ENCODE measurements around the gene HJV. TPM values are rescaled to one million over a fixed set of nuclear protein-coding genes. Genes with fewer than 3 reads are reported as not detected.
"Not testable (repeated sequence)": the region's sequence is repeated elsewhere in the genome, so short reads cannot be mapped to it uniquely, and the experiment has no call there.

HJV gene
- total RNA-seq (not detected), polyA plus RNA-seq (not detected)

- Histone ChIP-seq H3K27ac (ENCODE audit: low read depth, low read length) (peak within 1 kb of the TSS; percentile 50), H3K9me3 (ENCODE audit: low read length) (no peaks in the 10 kb centered on the region), H3K27me3 (ENCODE audit: insufficient read depth, low read length, poor library complexity, severe bottlenecking) (peaks cover 31% of the 10 kb centered on the region), H3K4me1 (ENCODE audit: insufficient read depth, low read length) (peaks cover 8% of the 10 kb centered on the region), H3K36me3 (ENCODE audit: insufficient read depth, low read length) (no peaks in the 10 kb centered on the region), H3K4me3 (ENCODE audit: low read length) (no peak within 1 kb of the TSS)
- peaks cover 0 to 4% (median 0%) of the 10 kb centered on the region in 3 donors for H3K36me3 Mint-ChIP-seq
- CTCF ChIA-PET: interaction anchor here (0.7 to 1.7 kb wide), 7 partner anchors 11 to 176 kb away, joined by 3 to 5 read pairs (median 3); partner anchors contain the start of gene NUDT17
- H3K9me3 Mint-ChIP-seq: no peaks in the 10 kb centered on the region
- H3K4me1 Mint-ChIP-seq: peaks cover 8 to 14% (median 9%) of the 10 kb centered on the region in 3 donors
- no peak within 1 kb of the TSS for H3K4me3 Mint-ChIP-seq
- peak within 1 kb of the TSS in 1 of 8 donors; percentile 8 for H3K27ac Mint-ChIP-seq
- DNase-seq: no peak
- POLR2A ChIA-PET: no interaction called here
- H3K27me3 Mint-ChIP-seq: peaks cover 23 to 85% of the 10 kb centered on the region in 2 donors
These were observed at the start of gene HJV for GRCh38 chr1:146021622-146022402. Gene HJV, minus strand, starts transcription at chr1:146021735. Its CDS starts 1,504 bp downstream, at chr1:146020231.

GRCh38 chr1:146059148-146059547 is 37.6 kb upstream of the HJV start:
- H3K27ac Mint-ChIP-seq; H3K27me3 ChIP-seq (ENCODE audit: insufficient read depth, low read length, poor library complexity, severe bottlenecking); H3K4me1 Mint-ChIP-seq; H3K4me3 Mint-ChIP-seq; H3K4me1 ChIP-seq (ENCODE audit: insufficient read depth, low read length); H3K4me3 ChIP-seq (ENCODE audit: low read length); H3K9me3 Mint-ChIP-seq; CTCF ChIA-PET; POLR2A ChIA-PET; H3K36me3 ChIP-seq (ENCODE audit: insufficient read depth, low read length); DNase-seq; H3K9me3 ChIP-seq (ENCODE audit: low read length); H3K27ac ChIP-seq (ENCODE audit: low read depth, low read length); H3K36me3 Mint-ChIP-seq; H3K27me3 Mint-ChIP-seq: not testable (repeated sequence)

- not testable (repeated sequence) for H3K27me3 ChIP-seq (ENCODE audit: insufficient read depth, low read length, poor library complexity, severe bottlenecking); H3K36me3 ChIP-seq (ENCODE audit: insufficient read depth, low read length); H3K9me3 ChIP-seq (ENCODE audit: low read length); H3K4me1 ChIP-seq (ENCODE audit: insufficient read depth, low read length); H3K36me3 Mint-ChIP-seq; H3K9me3 Mint-ChIP-seq; H3K27me3 Mint-ChIP-seq
- ChIA-PET CTCF (interaction anchor here (1.6 to 8.2 kb wide), 3 partner anchors 15 to 20 kb away, joined by 4 to 56 read pairs (median 6); no protein-coding TSS in a partner anchor), POLR2A (interaction anchor here (1.1 to 4.7 kb wide), 2 partner anchors 14 to 74 kb away, joined by 4 to 57 read pairs; no protein-coding TSS in a partner anchor)
- peak; percentile 65 to 82 (median 80) for DNase-seq
- H3K4me3 Mint-ChIP-seq: peak overlapping the region; percentile 79 to 93 (median 88)
- H3K4me3 ChIP-seq (ENCODE audit: low read length): peak overlapping the region; percentile 52
- H3K4me1 Mint-ChIP-seq: peaks cover 19 to 39% (median 32%) of the 10 kb centered on the region in 3 donors
- peak overlapping the region; percentile 90 to 100 (median 99) for H3K27ac Mint-ChIP-seq
- peak overlapping the region; percentile 89 for H3K27ac ChIP-seq (ENCODE audit: low read depth, low read length)
These were observed 30.5 kb upstream of the HJV start for GRCh38 chr1:146051852-146052676.

GRCh38 chr1:146051452-146051851 is 29.9 kb upstream of the HJV start:
- Mint-ChIP-seq H3K4me1 (peaks cover 19 to 39% (median 32%) of the 10 kb centered on the region in 3 donors), H3K9me3 (no peaks in the 10 kb centered on the region), H3K27ac (peak overlapping the region; percentile 90 to 100 (median 99)), H3K27me3 (no peaks in the 10 kb centered on the region), H3K4me3 (peak overlapping the region; percentile 79 to 93 (median 88)), H3K36me3 (peaks cover 0 to 2% (median 0%) of the 10 kb centered on the region in 3 donors)
- peak overlapping the region; percentile 89 for H3K27ac ChIP-seq (ENCODE audit: low read depth, low read length)
- H3K36me3 ChIP-seq (ENCODE audit: insufficient read depth, low read length): no peaks in the 10 kb centered on the region
- H3K9me3 ChIP-seq (ENCODE audit: low read length): no peaks in the 10 kb centered on the region
- CTCF ChIA-PET: interaction anchor here (1.6 to 8.2 kb wide), 3 partner anchors 14 to 19 kb away, joined by 4 to 56 read pairs (median 6); no protein-coding TSS in a partner anchor
- peak overlapping the region; percentile 52 for H3K4me3 ChIP-seq (ENCODE audit: low read length)
- DNase-seq: peak in 2 of 5 donors; percentile 10 to 43
- no peaks in the 10 kb centered on the region for H3K4me1 ChIP-seq (ENCODE audit: insufficient read depth, low read length)
- POLR2A ChIA-PET: interaction anchor here (1.1 to 4.7 kb wide), 2 partner anchors 14 to 74 kb away, joined by 4 to 57 read pairs; no protein-coding TSS in a partner anchor
- H3K27me3 ChIP-seq (ENCODE audit: insufficient read depth, low read length, poor library complexity, severe bottlenecking): no peaks in the 10 kb centered on the region

GRCh38 chr1:146050652-146050963 is 29.1 kb upstream of the HJV start:
- not testable (repeated sequence) for H3K36me3 Mint-ChIP-seq; H3K9me3 ChIP-seq (ENCODE audit: low read length); H3K27me3 Mint-ChIP-seq; H3K9me3 Mint-ChIP-seq; H3K27ac ChIP-seq (ENCODE audit: low read depth, low read length); H3K4me3 ChIP-seq (ENCODE audit: low read length); DNase-seq; H3K36me3 ChIP-seq (ENCODE audit: insufficient read depth, low read length); H3K4me1 ChIP-seq (ENCODE audit: insufficient read depth, low read length); H3K27me3 ChIP-seq (ENCODE audit: insufficient read depth, low read length, poor library complexity, severe bottlenecking)
- Mint-ChIP-seq H3K4me3 (peak overlapping the region in 4 of 7 donors; percentile 28 to 53 (median 32)), H3K27ac (peak overlapping the region in 5 of 8 donors; percentile 16 to 90 (median 50)), H3K4me1 (peaks cover 19 to 39% (median 32%) of the 10 kb centered on the region in 3 donors)
- ChIA-PET POLR2A (interaction anchor here (4.7 kb wide), 1 partner anchor 13 kb away, joined by 57 read pairs; no protein-coding TSS in a partner anchor), CTCF (interaction anchor here (1.6 to 8.2 kb wide), 2 partner anchors 13 to 17 kb away, joined by 4 to 56 read pairs; no protein-coding TSS in a partner anchor)

GRCh38 chr1:146049866-146050651 is 28.5 kb upstream of the HJV start:
- Mint-ChIP-seq H3K4me3 (peak overlapping the region in 2 of 7 donors; percentile 11 to 53), H3K27ac (peak overlapping the region in 6 of 8 donors; percentile 7 to 90 (median 53)), H3K4me1 (peaks cover 19 to 39% (median 32%) of the 10 kb centered on the region in 3 donors)
- not testable (repeated sequence) for DNase-seq; H3K27me3 Mint-ChIP-seq; H3K36me3 ChIP-seq (ENCODE audit: insufficient read depth, low read length); H3K36me3 Mint-ChIP-seq; H3K4me3 ChIP-seq (ENCODE audit: low read length); H3K4me1 ChIP-seq (ENCODE audit: insufficient read depth, low read length); H3K27me3 ChIP-seq (ENCODE audit: insufficient read depth, low read length, poor library complexity, severe bottlenecking); H3K9me3 Mint-ChIP-seq; H3K9me3 ChIP-seq (ENCODE audit: low read length); H3K27ac ChIP-seq (ENCODE audit: low read depth, low read length)
- ChIA-PET CTCF (interaction anchor here (1.6 to 8.2 kb wide), 2 partner anchors 13 to 16 kb away, joined by 4 to 56 read pairs; no protein-coding TSS in a partner anchor), POLR2A (interaction anchor here (4.7 kb wide), 1 partner anchor 12 kb away, joined by 57 read pairs; no protein-coding TSS in a partner anchor)

- H3K4me3 Mint-ChIP-seq: peak overlapping the region in 2 of 7 donors; percentile 29 to 31
- H3K9me3 ChIP-seq (ENCODE audit: low read length): no peaks in the 10 kb centered on the region
- ChIA-PET POLR2A (interaction anchor here (4.7 kb wide), 1 partner anchor 12 kb away, joined by 57 read pairs; no protein-coding TSS in a partner anchor), CTCF (interaction anchor here (0.6 to 8.2 kb wide), 2 partner anchors 12 to 21 kb away, joined by 3 to 56 read pairs; no protein-coding TSS in a partner anchor)
- no peaks in the 10 kb centered on the region for H3K36me3 ChIP-seq (ENCODE audit: insufficient read depth, low read length)
- DNase-seq: peak in 1 of 5 donors; percentile 50
- no peak overlapping the region for H3K4me3 ChIP-seq (ENCODE audit: low read length)
- H3K27me3 ChIP-seq (ENCODE audit: insufficient read depth, low read length, poor library complexity, severe bottlenecking): no peaks in the 10 kb centered on the region
- no peaks in the 10 kb centered on the region for H3K4me1 ChIP-seq (ENCODE audit: insufficient read depth, low read length)
- H3K4me1 Mint-ChIP-seq: peaks cover 19 to 39% (median 32%) of the 10 kb centered on the region in 3 donors
- H3K9me3 Mint-ChIP-seq: no peaks in the 10 kb centered on the region
- H3K27ac Mint-ChIP-seq: peak overlapping the region in 5 of 8 donors; percentile 29 to 85 (median 59)
- peaks cover 0 to 2% (median 0%) of the 10 kb centered on the region in 3 donors for H3K36me3 Mint-ChIP-seq
- no peak overlapping the region for H3K27ac ChIP-seq (ENCODE audit: low read depth, low read length)
- H3K27me3 Mint-ChIP-seq: no peaks in the 10 kb centered on the region
These were observed 27.9 kb upstream of the HJV start for GRCh38 chr1:146049436-146049835.
